ENCODE measurements around the gene SNAPC2.
"Not testable (repeated sequence)": the region's sequence is repeated elsewhere in the genome, so short reads cannot be mapped to it uniquely, and the experiment has no call there.

Gene SNAPC2

GRCh38 chr19:7921302-7921966 is 1.3 kb downstream of the SNAPC2 start:
- DNase-seq (ENCODE audit: low read depth), result no peak

GRCh38 chr19:7921967-7922835 is 2.1 kb downstream of the SNAPC2 start:
- DNase-seq (ENCODE audit: low read depth), result no peak

DNA sequence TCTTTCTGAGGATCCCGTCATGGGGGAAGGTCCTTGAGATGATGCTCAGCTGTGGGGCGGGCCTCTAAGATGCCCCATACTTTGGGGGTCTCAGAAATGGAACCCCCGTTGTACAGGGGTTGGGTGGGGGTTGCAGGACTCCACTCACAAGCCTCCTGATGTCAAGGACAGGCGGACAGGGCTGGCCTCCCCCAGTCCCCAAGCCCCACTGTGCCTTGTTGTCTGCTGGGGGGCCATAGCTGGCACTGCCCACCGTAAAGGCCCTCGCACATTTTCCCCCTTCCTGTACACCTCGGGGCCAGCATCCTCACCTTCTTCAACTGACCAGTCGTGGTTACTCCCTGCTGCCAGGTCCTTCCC is 2.7 kb downstream of the SNAPC2 start:
- no peak for DNase-seq (ENCODE audit: low read depth)

DNA sequence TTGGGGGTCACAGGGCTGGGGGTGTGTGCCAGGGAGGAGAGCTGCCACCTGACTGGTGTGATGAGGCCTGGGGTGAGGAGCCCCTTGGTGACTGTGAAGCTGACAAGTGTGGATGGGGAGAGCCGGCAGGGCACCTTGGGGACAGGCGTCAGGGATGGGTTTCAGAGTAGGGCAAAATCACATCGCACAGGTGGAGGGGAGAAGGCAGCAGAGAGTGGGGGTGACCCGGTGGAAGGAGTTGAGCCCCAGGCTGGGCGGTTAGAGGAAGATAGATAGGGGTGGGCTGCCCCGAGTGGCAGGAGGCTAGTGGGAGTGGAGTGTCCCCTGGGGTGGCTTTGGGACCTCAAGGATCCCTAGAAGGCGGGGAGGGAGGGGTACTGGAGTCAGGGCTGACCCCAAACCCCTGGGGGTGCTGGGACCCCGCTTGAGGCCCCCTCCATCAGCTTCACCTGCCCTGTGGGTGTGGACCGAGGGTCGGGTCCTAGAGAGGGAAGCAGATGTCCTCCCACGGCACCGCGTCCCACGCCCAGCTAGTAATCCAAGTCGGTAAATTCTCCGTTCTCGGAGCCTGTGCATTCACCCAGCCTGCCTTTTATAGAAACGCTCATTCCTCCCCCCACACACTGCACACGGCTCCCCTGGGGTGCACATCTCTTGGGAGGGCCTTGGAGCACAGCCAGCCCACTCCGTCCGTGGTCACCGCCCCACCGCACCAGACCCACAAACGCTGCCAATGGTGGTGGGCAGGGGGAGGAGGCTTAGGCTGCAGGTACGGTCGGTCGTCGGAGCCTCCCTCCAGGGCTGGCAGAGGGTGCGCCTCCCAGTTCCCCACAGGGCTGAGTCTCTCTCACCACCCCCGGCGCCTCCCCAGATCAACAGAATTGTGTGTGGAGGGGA is 3.4 kb downstream of the SNAPC2 start:
- DNase-seq (ENCODE audit: low read depth), result peak; percentile 37

DNA sequence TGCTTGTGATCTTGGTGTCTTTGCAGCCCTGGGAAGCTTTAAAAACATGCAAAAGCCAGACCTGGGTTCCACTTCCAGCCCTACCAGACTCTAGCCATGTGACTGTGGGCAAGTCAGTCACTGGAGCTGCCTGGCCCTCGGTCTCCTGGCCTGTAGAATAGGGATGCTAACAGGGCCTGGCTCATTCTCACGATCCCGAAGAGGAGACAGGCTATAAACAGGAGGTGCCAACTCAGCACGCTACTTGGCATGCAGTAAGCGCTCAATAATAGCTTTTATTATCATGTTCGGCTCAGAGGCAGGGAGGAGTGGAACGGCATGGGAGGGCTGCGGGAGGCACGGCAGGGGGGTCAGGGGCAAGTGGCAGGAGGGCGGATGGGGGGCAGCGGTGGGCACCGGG is 4.1 kb downstream of the SNAPC2 start:
- no peak for DNase-seq (ENCODE audit: low read depth)

GRCh38 chr19:7924651-7925170 is 4.6 kb downstream of the SNAPC2 start:
- no peak for DNase-seq (ENCODE audit: low read depth)

- DNase-seq (ENCODE audit: low read depth), result peak; percentile 51
Observed at GRCh38 chr19:7925171-7925851, 5.2 kb downstream of the SNAPC2 start.

GRCh38 chr19:7926021-7926726 is 6.0 kb downstream of the SNAPC2 start, which contains the start of gene CTXN1:
Gene CTXN1, minus strand, starts transcription at chr19:7926135. Its CDS starts 597 bp downstream, at chr19:7925538.
- peak; percentile 58 for DNase-seq (ENCODE audit: low read depth)

- DNase-seq (ENCODE audit: low read depth), result no peak
Observed at GRCh38 chr19:7926727-7927604, 6.8 kb downstream of the SNAPC2 start.

DNA sequence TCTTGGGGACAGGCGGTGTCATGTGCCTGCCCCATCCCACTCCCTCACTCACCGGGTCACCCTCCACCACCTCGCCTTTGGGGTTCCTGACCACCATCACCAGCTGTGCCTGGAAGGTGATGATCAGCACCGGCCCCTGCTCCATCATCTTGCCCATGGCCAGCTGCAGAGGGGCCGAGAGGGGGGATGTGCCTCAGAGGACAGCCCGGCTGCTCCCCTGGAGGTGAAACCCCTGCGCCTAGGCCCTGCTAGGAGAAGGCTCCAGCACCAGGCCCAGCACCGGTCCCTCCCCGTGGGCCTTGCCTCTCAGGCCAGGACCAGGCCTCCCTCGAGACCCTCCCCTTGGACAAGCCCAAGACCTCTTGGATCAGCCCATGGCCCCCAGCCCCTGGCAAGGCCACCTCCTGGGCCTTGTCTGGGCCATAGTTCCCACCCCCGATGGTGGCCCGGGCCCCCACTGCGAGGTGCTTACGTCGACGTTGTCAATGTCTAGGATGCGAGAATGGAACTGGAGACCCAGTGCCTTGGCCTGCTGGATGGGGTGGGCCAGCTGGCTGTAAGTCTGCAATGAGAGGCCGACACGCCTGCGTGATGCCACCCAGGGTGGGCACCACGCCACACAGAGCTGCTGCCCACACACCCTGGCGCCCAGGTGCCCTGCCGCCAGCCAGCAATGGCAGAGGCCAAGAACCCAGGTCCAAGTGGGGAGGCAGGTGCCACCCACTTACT is 7.6 kb downstream of the SNAPC2 start:
- no peak for DNase-seq (ENCODE audit: low read depth)

DNA sequence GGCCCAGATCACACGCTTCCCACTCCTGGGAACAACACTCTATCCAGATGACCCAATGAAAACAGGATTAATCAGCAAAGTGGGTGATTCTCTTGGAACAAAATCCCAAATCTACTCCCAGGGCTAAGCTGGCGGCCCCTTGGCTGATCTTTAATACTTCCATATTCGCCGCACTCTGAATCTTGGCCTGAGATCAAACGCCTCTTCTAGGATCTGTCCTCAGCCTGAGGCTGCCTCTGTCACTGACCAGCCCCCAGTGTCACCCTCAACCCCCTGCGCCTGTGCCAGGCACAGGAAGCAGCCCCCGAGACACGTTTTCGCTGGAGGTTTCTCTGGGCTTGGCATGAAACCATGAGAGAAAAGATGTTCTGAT is 8.2 kb downstream of the SNAPC2 start:
- no peak for DNase-seq (ENCODE audit: low read depth)

DNA sequence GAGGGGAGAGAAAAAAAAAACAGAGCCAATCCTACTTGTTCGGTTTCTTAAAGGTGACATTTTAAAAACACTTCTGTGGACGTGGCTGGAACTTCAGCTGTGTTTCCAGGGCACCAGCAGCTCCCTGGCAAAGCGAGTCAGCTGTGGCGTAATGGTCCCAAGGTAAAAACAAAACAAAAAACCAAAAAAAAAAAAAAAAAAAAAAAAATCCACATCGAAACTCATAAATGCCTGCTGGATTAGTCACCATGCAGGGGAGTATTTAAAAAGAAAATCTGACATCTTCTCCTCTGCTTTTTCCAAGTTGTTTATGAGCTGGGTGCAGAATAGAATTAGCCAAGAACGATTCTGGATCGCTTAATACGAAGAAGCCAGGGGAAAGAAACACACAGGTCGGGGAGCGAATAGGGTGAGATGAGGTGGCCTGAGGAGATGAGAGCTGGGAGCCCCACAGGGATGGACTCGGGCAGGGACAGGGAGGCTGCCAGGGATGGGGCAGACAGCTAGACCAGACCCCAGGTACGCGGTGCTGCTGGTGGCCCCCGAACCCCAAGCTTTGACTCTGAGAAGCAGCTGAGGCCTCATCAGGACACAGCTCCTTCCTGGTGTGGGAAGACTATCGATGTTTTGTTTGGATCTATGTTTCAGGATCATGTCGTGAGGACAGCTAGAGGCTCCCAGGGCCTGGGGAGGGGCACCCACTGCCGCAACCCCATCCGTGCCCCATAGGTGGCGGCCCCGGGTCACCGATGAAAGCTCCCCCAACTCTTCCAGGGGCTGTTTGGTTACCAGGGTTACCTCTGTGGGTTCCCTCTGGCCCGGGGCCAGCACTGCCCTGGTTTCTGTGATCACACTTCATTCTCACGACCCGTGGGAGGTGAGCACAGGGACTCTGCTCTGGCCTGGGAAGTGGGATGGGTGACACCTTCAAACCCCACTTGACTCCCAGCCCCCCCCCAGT is 8.9 kb downstream of the SNAPC2 start:
- DNase-seq (ENCODE audit: low read depth), result peak; percentile 92

GRCh38 chr19:7930030-7930429 is 9.9 kb downstream of the SNAPC2 start:
- not testable (repeated sequence) for DNase-seq (ENCODE audit: low read depth)

GRCh38 chr19:7930765-7931164 is 10.6 kb downstream of the SNAPC2 start:
- no peak for DNase-seq (ENCODE audit: low read depth)

- DNase-seq (ENCODE audit: low read depth), result no peak
Observed at GRCh38 chr19:7931221-7932061, 11.3 kb downstream of the SNAPC2 start.

GRCh38 chr19:7932276-7932929 is 12.3 kb downstream of the SNAPC2 start:
- no peak for DNase-seq (ENCODE audit: low read depth)

- DNase-seq (ENCODE audit: low read depth), result no peak
Observed at GRCh38 chr19:7932930-7933300, 12.8 kb downstream of the SNAPC2 start.
